OCI-LY7 (cell line): ENCODE measurements around the gene GRHL3. TPM values are rescaled to one million over a fixed set of nuclear protein-coding genes. Genes with fewer than 3 reads are reported as not detected.

ENCODE experiments used
- BruUV-seq: library from RNA; stranded (reverse); fragments of 400-500 nt; replicated peaks from 2 replicates; lab custom pipeline; 2021; lab: Mats Ljungman, UMichigan
- CTCF ChIA-PET: fragments of 300-600 bp; sonication (Branson Sonifier 250); formaldehyde crosslinking; loops from one replicate; lab custom pipeline; 2022; ENCODE audit warnings: antibody characterized with exemption; ENCODE audit not compliant: unreplicated experiment; lab: Charles Lee
- POLR2A ChIA-PET: fragments of 300-600 bp; sonication (Branson Sonifier 250); formaldehyde crosslinking; loops from one replicate; lab custom pipeline; 2022; ENCODE audit warnings: antibody characterized with exemption; lab: Charles Lee
- DNase-seq: peaks from one replicate; pipeline ENCODE4 v3.0.0-alpha.2; 2015; ENCODE audit warnings: low spot score
- H2AFZ ChIP-seq: fragments of 200-600 bp; sonication (generic), shearing (Covaris generic); 2 replicates; pipeline ENCODE4 v1.6.1; 2014; ENCODE audit warnings: mild to moderate bottlenecking, antibody characterized with exemption, low read length, moderate library complexity
- H3K27ac ChIP-seq: fragments of 200-600 bp; sonication (generic); 2 replicates; pipeline ENCODE4 v1.5.1; 2014; ENCODE audit warnings: mixed run types, low read depth, mild to moderate bottlenecking, moderate library complexity, low read length, inconsistent platforms; ENCODE audit not compliant: poor library complexity, severe bottlenecking
- H3K36me3 ChIP-seq: fragments of 200-600 bp; sonication (generic); 2 replicates; pipeline ENCODE4 v1.6.1; 2014; ENCODE audit warnings: mild to moderate bottlenecking, antibody characterized with exemption, low read length, moderate library complexity, mixed read lengths; ENCODE audit not compliant: insufficient read depth
- H3K4me1 ChIP-seq: fragments of 200-600 bp; sonication (generic); 2 replicates; pipeline ENCODE4 v1.5.1; 2014; ENCODE audit warnings: mild to moderate bottlenecking, low read length; ENCODE audit not compliant: insufficient read depth, poor library complexity, severe bottlenecking
- H3K4me2 ChIP-seq: fragments of 200-600 bp; sonication (generic); 2 replicates; pipeline ENCODE4 v1.6.1; 2014; ENCODE audit warnings: mild to moderate bottlenecking, low read length
- H3K4me3 ChIP-seq: fragments of 200-600 bp; sonication (generic); 2 replicates; pipeline ENCODE4 v1.5.1; 2014; ENCODE audit warnings: mild to moderate bottlenecking, low read depth, low read length; ENCODE audit not compliant: poor library complexity, severe bottlenecking
- H3K79me2 ChIP-seq: fragments of 200-600 bp; sonication (generic); 2 replicates; pipeline ENCODE4 v1.6.1; 2016; ENCODE audit warnings: low read depth, mild to moderate bottlenecking, low read length, moderate library complexity, mixed read lengths; ENCODE audit not compliant: insufficient read depth
- H3K9me2 ChIP-seq: fragments of 200-600 bp; sonication (generic); 2 replicates; pipeline ENCODE4 v1.6.1; 2016; ENCODE audit warnings: mild to moderate bottlenecking, low read length, mixed read lengths; ENCODE audit not compliant: insufficient read depth
- H3K9me3 ChIP-seq: fragments of 200-600 bp; sonication (generic); 2 replicates; pipeline ENCODE4 v1.6.1; 2014; ENCODE audit warnings: mild to moderate bottlenecking, mixed run types, low read length, mixed read lengths
- H4K20me1 ChIP-seq: fragments of 200-600 bp; sonication (generic); 2 replicates; pipeline ENCODE4 v1.6.1; 2014; ENCODE audit warnings: mild to moderate bottlenecking, antibody characterized with exemption, low read length, moderate library complexity, mixed read lengths; ENCODE audit not compliant: insufficient read depth
- EZH2phosphoT487 ChIP-seq: fragments of 200-600 bp; sonication (generic); IDR thresholded peaks from 2 replicates; pipeline ENCODE4 v1.6.1; 2018; ENCODE audit warnings: low read depth, borderline replicate concordance, mild to moderate bottlenecking, mixed run types, antibody characterized with exemption, low read length, moderate library complexity, mixed read lengths
- intact Hi-C: fragments of 100-400 bp; cut with micrococcal nuclease; formaldehyde crosslinking; loops from one replicate; pipeline ENCODE4 v1.10.0; 2022; ENCODE audit not compliant: unreplicated experiment
- total RNA-seq, 2 experiments: library from RNA; depleted of rRNA in 1 of 2; stranded (reverse); fragments of >200 nt in 1 of 2; shearing (Covaris generic) in 1 of 2; gene quantifications; 2 replicates each; pipeline ENCODE4 v1.2.3, GENCODE V29; 2014 to 2022
- TF ChIP-seq, protein P1 (sequence below): fragments of 200-600 bp; sonication (generic); conservative IDR thresholded peaks from 2 replicates; pipeline ENCODE4 v1.5.1; 2014; ENCODE audit warnings: mild to moderate bottlenecking, antibody characterized with exemption, low read length, moderate library complexity, mixed read lengths

The GRHL3 gene
- total RNA-seq, 2 experiments from 2014 or later, result 0.09 to 0.65 TPM

- TF ChIP-seq EZH2phosphoT487, result no peak
- TF ChIP-seq, protein P1, sequence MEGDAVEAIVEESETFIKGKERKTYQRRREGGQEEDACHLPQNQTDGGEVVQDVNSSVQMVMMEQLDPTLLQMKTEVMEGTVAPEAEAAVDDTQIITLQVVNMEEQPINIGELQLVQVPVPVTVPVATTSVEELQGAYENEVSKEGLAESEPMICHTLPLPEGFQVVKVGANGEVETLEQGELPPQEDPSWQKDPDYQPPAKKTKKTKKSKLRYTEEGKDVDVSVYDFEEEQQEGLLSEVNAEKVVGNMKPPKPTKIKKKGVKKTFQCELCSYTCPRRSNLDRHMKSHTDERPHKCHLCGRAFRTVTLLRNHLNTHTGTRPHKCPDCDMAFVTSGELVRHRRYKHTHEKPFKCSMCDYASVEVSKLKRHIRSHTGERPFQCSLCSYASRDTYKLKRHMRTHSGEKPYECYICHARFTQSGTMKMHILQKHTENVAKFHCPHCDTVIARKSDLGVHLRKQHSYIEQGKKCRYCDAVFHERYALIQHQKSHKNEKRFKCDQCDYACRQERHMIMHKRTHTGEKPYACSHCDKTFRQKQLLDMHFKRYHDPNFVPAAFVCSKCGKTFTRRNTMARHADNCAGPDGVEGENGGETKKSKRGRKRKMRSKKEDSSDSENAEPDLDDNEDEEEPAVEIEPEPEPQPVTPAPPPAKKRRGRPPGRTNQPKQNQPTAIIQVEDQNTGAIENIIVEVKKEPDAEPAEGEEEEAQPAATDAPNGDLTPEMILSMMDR, result no peak
- Histone ChIP-seq H3K4me1 (peaks cover 6% of the 10 kb centered on the region), H3K9me3 (no peaks in the 10 kb centered on the region), H3K4me3 (no peak overlapping the region), H3K4me2 (no peak overlapping the region), H3K79me2 (no peaks in the 10 kb centered on the region), H2AFZ (no peak overlapping the region), H3K9me2 (no peaks in the 10 kb centered on the region), H3K27ac (no peak overlapping the region), H3K36me3 (no peaks in the 10 kb centered on the region), H4K20me1 (no peaks in the 10 kb centered on the region)
- DNase-seq, result no peak
- ChIA-PET POLR2A (no interaction called here), CTCF (no interaction called here)
- BruUV-seq, result no TSS peak
- intact Hi-C loops, result no loop called here
These were observed 60.7 kb downstream of the GRHL3 start for GRCh38 chr1:24379733-24380315.

GRCh38 chr1:24380508-24380907, 61.4 kb downstream of the GRHL3 start:
- H3K9me2 ChIP-seq, result no peaks in the 10 kb centered on the region
- H3K36me3 ChIP-seq, result no peaks in the 10 kb centered on the region
- no peaks in the 10 kb centered on the region for H3K79me2 ChIP-seq
- no peak overlapping the region for H3K4me2 ChIP-seq
- no peak for DNase-seq
- no peaks in the 10 kb centered on the region for H3K9me3 ChIP-seq
- TF ChIP-seq, protein P1, result no peak
- TF ChIP-seq EZH2phosphoT487, result no peak
- intact Hi-C loops, result no loop called here
- ChIA-PET POLR2A (no interaction called here), CTCF (no interaction called here)
- no peak overlapping the region for H3K4me3 ChIP-seq
- H3K27ac ChIP-seq, result no peak overlapping the region
- H4K20me1 ChIP-seq, result no peaks in the 10 kb centered on the region
- H3K4me1 ChIP-seq, result peaks cover 6% of the 10 kb centered on the region
- no TSS peak for BruUV-seq
- no peak overlapping the region for H2AFZ ChIP-seq

- Histone ChIP-seq H2AFZ (no peak overlapping the region), H3K4me2 (no peak overlapping the region), H3K27ac (no peak overlapping the region), H4K20me1 (no peaks in the 10 kb centered on the region), H3K36me3 (no peaks in the 10 kb centered on the region), H3K4me3 (no peak overlapping the region), H3K79me2 (no peaks in the 10 kb centered on the region), H3K4me1 (peaks cover 14% of the 10 kb centered on the region), H3K9me3 (no peaks in the 10 kb centered on the region), H3K9me2 (no peaks in the 10 kb centered on the region)
- ChIA-PET CTCF (no interaction called here), POLR2A (interaction anchor here (2.6 kb wide), 1 partner anchor 9 kb away, joined by 7 read pairs; no protein-coding TSS in a partner anchor)
- intact Hi-C loops, result no loop called here
- TF ChIP-seq, protein P1, result no peak
- no peak for TF ChIP-seq EZH2phosphoT487
- DNase-seq, result no peak
- no TSS peak for BruUV-seq
These were observed 62.1 kb downstream of the GRHL3 start for GRCh38 chr1:24381256-24381655.
